C4-2B (cell line): ENCODE results near the gene HNRNPAB.

Experiments
- ZFX ChIP-seq: fragments of 450-650 bp; IDR thresholded peaks from 2 replicates; pipeline ENCODE4 v1.6.1; 2017
- TF ChIP-seq, protein P1 (sequence below): fragments of 450-650 bp; conservative IDR thresholded peaks from 2 replicates; pipeline ENCODE4 v1.5.1; 2017; ENCODE audit warnings: mild to moderate bottlenecking

- TF ChIP-seq, protein P1, sequence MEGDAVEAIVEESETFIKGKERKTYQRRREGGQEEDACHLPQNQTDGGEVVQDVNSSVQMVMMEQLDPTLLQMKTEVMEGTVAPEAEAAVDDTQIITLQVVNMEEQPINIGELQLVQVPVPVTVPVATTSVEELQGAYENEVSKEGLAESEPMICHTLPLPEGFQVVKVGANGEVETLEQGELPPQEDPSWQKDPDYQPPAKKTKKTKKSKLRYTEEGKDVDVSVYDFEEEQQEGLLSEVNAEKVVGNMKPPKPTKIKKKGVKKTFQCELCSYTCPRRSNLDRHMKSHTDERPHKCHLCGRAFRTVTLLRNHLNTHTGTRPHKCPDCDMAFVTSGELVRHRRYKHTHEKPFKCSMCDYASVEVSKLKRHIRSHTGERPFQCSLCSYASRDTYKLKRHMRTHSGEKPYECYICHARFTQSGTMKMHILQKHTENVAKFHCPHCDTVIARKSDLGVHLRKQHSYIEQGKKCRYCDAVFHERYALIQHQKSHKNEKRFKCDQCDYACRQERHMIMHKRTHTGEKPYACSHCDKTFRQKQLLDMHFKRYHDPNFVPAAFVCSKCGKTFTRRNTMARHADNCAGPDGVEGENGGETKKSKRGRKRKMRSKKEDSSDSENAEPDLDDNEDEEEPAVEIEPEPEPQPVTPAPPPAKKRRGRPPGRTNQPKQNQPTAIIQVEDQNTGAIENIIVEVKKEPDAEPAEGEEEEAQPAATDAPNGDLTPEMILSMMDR: no peak
- no peak for TF ChIP-seq ZFX
Measured at GRCh38 chr5:178187014-178187413, 17.3 kb upstream of the HNRNPAB start, which contains the start of gene GMCL2.
